ENCODE measurements around the gene SCIN. TPM values are rescaled to one million over a fixed set of nuclear protein-coding genes. Genes with fewer than 3 reads are reported as not detected.
"Not testable (repeated sequence)": the region's sequence is repeated elsewhere in the genome, so short reads cannot be mapped to it uniquely, and the experiment has no call there.

SCIN gene
- polyA plus RNA-seq, 1 of the 3 experiments (the other 2 are of a cell fraction) = 0.02 TPM

DNA sequence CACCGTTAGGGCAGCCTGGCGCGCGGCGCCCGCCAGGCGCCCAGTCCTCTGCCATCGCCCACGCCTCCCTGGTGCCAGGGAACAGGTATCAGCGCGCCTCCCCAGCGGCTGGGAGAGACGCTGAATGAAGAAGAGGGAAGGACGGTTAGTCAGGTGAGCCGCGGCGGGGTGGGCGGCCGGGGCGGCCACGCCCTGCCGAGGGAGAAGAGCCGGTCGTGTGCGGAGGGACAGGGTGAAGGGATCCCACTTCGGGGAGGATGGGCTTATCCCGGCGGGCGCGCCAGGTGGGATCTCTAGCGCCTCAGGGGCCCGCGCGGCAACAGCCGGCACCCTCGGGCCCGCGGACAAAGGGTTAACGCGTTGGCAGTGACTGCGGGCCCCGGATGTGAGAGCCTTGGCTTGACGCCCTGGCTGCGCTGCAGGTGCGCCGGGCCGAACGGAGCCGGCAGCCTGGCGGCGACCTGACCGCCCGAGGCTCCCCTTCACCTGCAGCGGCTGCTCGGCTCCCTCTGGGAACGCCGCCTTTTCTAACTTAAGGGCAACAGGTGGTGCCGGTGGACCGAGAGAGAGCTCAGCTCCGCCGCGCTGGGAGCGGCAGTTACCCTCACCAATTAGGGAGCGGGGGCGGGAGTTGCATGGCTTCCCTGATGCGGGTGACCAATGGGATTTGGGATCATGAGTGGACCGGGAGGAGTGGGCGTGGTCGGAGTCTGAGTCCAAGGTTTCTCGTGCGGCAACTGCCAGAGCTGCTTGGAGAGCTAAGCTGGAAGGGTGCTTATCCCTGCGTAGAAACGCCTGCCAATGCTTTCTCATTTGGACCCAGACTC is 116.6 kb downstream of the SCIN start, which contains the start of gene ARL4A (continued):
- TF ChIP-seq, protein P1, sequence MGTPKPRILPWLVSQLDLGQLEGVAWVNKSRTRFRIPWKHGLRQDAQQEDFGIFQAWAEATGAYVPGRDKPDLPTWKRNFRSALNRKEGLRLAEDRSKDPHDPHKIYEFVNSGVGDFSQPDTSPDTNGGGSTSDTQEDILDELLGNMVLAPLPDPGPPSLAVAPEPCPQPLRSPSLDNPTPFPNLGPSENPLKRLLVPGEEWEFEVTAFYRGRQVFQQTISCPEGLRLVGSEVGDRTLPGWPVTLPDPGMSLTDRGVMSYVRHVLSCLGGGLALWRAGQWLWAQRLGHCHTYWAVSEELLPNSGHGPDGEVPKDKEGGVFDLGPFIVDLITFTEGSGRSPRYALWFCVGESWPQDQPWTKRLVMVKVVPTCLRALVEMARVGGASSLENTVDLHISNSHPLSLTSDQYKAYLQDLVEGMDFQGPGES (IDR thresholded peaks at IDR 0.05; ENCODE audit: low read depth, low read length) = peak; percentile 89
- TF ChIP-seq EZH2phosphoT487 (IDR thresholded peaks at IDR 0.05; ENCODE audit: borderline replicate concordance, low read depth) (no peak), RFX5 (IDR thresholded peaks at IDR 0.05; ENCODE audit: low read length) (no peak), TCF12 (IDR thresholded peaks at IDR 0.05) (no peak; the same call in 1 of the 2 replicates), FOXJ3 (CRISPR knock-in tag; IDR thresholded peaks at IDR 0.05) (0 out of 2 replicates have a peak, but pooled peaks have one; percentile 4), EP300 (IDR thresholded peaks at IDR 0.05; ENCODE audit: borderline replicate concordance in 1 of 2, low read depth in 1 of 2, low read length in 1 of 2) (peak in 1 of 2 experiments; percentile 42; a peak in 1 of 4 replicates), RAD21 (IDR thresholded peaks at IDR 0.05; ENCODE audit: low read length) (peak; percentile 69), NRF1 (IDR thresholded peaks at IDR 0.05; ENCODE audit: low read depth, low read length) (peak; percentile 16; the same call in 1 of the 2 replicates)
- TF ChIP-seq, protein P2, sequence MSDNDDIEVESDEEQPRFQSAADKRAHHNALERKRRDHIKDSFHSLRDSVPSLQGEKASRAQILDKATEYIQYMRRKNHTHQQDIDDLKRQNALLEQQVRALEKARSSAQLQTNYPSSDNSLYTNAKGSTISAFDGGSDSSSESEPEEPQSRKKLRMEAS (IDR thresholded peaks at IDR 0.05; ENCODE audit: low read depth) = peak; percentile 10; the same call in 1 of the 2 replicates
- TF ChIP-seq, protein P3, sequence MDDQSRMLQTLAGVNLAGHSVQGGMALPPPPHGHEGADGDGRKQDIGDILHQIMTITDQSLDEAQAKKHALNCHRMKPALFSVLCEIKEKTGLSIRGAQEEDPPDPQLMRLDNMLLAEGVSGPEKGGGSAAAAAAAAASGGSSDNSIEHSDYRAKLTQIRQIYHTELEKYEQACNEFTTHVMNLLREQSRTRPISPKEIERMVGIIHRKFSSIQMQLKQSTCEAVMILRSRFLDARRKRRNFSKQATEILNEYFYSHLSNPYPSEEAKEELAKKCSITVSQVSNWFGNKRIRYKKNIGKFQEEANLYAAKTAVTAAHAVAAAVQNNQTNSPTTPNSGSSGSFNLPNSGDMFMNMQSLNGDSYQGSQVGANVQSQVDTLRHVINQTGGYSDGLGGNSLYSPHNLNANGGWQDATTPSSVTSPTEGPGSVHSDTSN (IDR thresholded peaks at IDR 0.05) = peak; percentile 100

DNA sequence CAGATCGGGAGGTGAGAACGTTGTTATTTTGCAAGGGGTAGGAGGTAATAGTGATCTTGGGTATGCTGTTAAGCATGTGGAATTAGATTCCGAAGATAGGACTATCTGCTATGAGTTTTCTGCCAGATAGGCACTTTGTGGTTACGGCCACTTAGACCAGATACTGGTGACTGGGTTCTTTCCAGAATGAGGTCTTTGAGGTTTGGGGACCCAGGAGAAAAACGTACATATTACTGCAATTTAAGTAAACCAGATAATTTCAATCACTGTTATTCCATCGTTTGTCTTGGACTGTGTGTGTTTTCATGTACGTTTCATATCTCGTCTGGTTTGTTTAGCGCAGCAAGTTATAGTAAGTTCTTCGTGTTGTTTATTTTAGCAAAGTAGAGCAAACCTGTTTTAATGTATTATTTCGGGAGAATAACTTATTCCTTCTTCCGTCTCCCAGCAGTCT is 117.2 kb downstream of the SCIN start:
- Histone ChIP-seq H3K79me2 (ENCODE audit: insufficient read depth) (peaks cover 50% of the 10 kb centered on the region), H3K36me3 (replicated peaks in 1 of 2; ENCODE audit: control insufficient read depth in 1 of 2, insufficient read depth in 2 of 2, low read length in 1 of 2) (peaks cover 0 to 10% of the 10 kb centered on the region in 2 experiments), H3K9me3 (no peaks in the 10 kb centered on the region), H3K27me3 (ENCODE audit: insufficient read depth) (no peaks in the 10 kb centered on the region), H3K4me2 (peak overlapping the region; percentile 73), H3K27ac (ENCODE audit: low read depth in 2 of 2, low read length in 1 of 2) (peak overlapping the region in 1 of 2 experiments; percentile 64; a peak in 2 of 4 replicates), H3K4me1 (ENCODE audit: control insufficient read depth in 1 of 2, insufficient read depth in 2 of 2, low read depth in 1 of 2, low read length in 1 of 2) (peaks cover 12 to 13% of the 10 kb centered on the region in 2 experiments; a peak in 3 of 4 replicates), H3F3A (replicated peaks; ENCODE audit: insufficient read depth) (no peaks in the 10 kb centered on the region), H4K20me1 (ENCODE audit: insufficient read depth) (no peaks in the 10 kb centered on the region), H2AFZ (ENCODE audit: low read depth) (peak overlapping the region; percentile 96), H3K4me3 (ENCODE audit: low read depth in 2 of 2, low read length in 1 of 2) (peak overlapping the region; percentile 92 to 93), H3K9ac (peak overlapping the region; percentile 92), H3K9me2 (no peaks in the 10 kb centered on the region)
- POLR2A ChIA-PET = no interaction called here
- CTCF ChIA-PET = interaction anchor here (0.6 to 4.3 kb wide), 21 partner anchors 11 to 594 kb away, joined by 3 to 71 read pairs (median 4); no protein-coding TSS in a partner anchor
- TF ChIP-seq CHD2 (IDR thresholded peaks at IDR 0.05; ENCODE audit: low read length, partially characterized antibody) = peak; percentile 2
- TF ChIP-seq TCF12 (IDR thresholded peaks at IDR 0.05) = no peak
- no peak for TF ChIP-seq RCOR1 (IDR thresholded peaks at IDR 0.05; ENCODE audit: low read length)
- 33% methylated on average over 12 of the region's 12 CpGs for WGBS (ENCODE audit: low lambda C conversion rate)
- no peak for DNase-seq

DNA sequence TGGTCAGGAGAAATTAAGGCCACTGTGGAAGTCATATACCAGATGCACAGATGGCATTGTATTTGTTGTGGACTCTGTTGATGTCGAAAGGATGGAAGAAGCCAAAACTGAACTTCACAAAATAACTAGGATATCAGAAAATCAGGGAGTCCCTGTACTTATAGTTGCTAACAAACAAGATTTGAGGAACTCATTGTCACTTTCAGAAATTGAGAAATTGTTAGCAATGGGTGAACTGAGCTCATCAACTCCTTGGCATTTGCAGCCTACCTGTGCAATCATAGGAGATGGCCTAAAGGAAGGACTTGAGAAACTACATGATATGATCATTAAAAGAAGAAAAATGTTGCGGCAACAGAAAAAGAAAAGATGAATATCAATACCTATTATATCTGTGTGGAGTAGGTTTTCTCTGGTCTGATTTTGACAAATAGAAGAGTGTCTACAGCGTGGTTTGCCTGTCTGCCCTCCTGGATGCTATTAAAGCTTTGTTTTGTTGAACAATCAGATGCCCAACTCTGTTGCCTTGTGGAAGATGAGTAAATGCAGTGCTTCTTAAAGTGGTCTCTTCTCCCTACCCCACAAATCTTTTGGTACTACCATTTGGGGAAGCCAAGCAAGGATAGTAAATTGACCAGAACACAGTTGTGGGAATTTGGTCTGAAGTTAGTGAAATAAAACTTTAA is 118.1 kb downstream of the SCIN start:
- DNase-seq; POLR2A ChIA-PET; H3K9me2 ChIP-seq; H3K27ac ChIP-seq (ENCODE audit: low read depth in 2 of 2, low read length in 1 of 2); H3K27me3 ChIP-seq (ENCODE audit: insufficient read depth); H3K36me3 ChIP-seq (replicated peaks in 1 of 2; ENCODE audit: control insufficient read depth in 1 of 2, insufficient read depth in 2 of 2, low read length in 1 of 2); H3K4me3 ChIP-seq (ENCODE audit: low read depth in 2 of 2, low read length in 1 of 2); H3F3A ChIP-seq (replicated peaks; ENCODE audit: insufficient read depth); H3K9me3 ChIP-seq; CTCF ChIA-PET; H3K9ac ChIP-seq; H4K20me1 ChIP-seq (ENCODE audit: insufficient read depth); H2AFZ ChIP-seq (ENCODE audit: low read depth): not testable (repeated sequence)
- Histone ChIP-seq H3K4me1 (ENCODE audit: control insufficient read depth in 1 of 2, insufficient read depth in 2 of 2, low read depth in 1 of 2, low read length in 1 of 2) (peaks cover 12 to 13% of the 10 kb centered on the region in 2 experiments; a peak in 3 of 4 replicates), H3K4me2 (peak overlapping the region; percentile 73), H3K79me2 (ENCODE audit: insufficient read depth) (peaks cover 56% of the 10 kb centered on the region)
- WGBS (ENCODE audit: low lambda C conversion rate) = 98% methylated on average over 3 of the region's 3 CpGs

All from SK-N-SH (cell line).